Neuronal stem cell (in vitro differentiated cells): ENCODE results near the gene FTSJ3.
"Not testable (repeated sequence)": the region's sequence is repeated elsewhere in the genome, so short reads cannot be mapped to it uniquely, and the experiment has no call there.

Experiments
- DNase-seq: peaks from one replicate; pipeline ENCODE4 v3.0.0-alpha.2; 2013; ENCODE audit warnings: low spot score
- H2AFZ ChIP-seq: one replicate; pipeline ENCODE4 v1.6.1; 2013; ENCODE audit warnings: mild to moderate bottlenecking, low read length, inconsistent platforms
- H2AK5ac ChIP-seq: 2 replicates; pipeline ENCODE4 v1.6.1; 2013; ENCODE audit warnings: low read depth, mild to moderate bottlenecking, inconsistent platforms, low read length, moderate library complexity, mixed read lengths
- H2BK120ac ChIP-seq: 2 replicates; pipeline ENCODE4 v1.6.1; 2013; ENCODE audit warnings: low read depth, mild to moderate bottlenecking, inconsistent platforms, low read length, moderate library complexity, mixed read lengths
- H2BK12ac ChIP-seq: one replicate; pipeline ENCODE4 v1.6.1; 2013; ENCODE audit warnings: low read length, inconsistent platforms
- H2BK15ac ChIP-seq: 2 replicates; pipeline ENCODE4 v1.6.1; 2013; ENCODE audit warnings: mild to moderate bottlenecking, low read length, inconsistent platforms, mixed read lengths
- H2BK5ac ChIP-seq: one replicate; pipeline ENCODE4 v1.6.1; 2013; ENCODE audit warnings: inconsistent platforms, mild to moderate bottlenecking, low read length, moderate library complexity
- H3K14ac ChIP-seq: one replicate; pipeline ENCODE4 v1.6.1; 2013; ENCODE audit warnings: low read length, inconsistent platforms
- H3K18ac ChIP-seq: 2 replicates; pipeline ENCODE4 v1.6.1; 2013; ENCODE audit warnings: low read length, inconsistent platforms
- H3K23ac ChIP-seq: 2 replicates; pipeline ENCODE4 v1.6.1; 2013; ENCODE audit warnings: low read depth, mild to moderate bottlenecking, mixed read lengths, low read length, inconsistent platforms; ENCODE audit not compliant: poor library complexity
- H3K27ac ChIP-seq: replicated peaks from 3 replicates; pipeline ENCODE4 v1.5.1; 2013; ENCODE audit warnings: low read length, inconsistent platforms
- H3K27me3 ChIP-seq, 3 experiments: 2 replicates each; pipeline ENCODE4 v1.6.1; 2013; ENCODE audit warnings: low read length in 3 of 3, mild to moderate bottlenecking in 2 of 3, inconsistent platforms in 1 of 3, low read depth in 1 of 3, mixed read lengths in 1 of 3, moderate library complexity in 1 of 3; ENCODE audit not compliant: control insufficient read depth in 3 of 3, insufficient read depth in 3 of 3
- H3K36me3 ChIP-seq, 2 donors: replicated peaks in 1 of 2; 2 replicates each; pipeline ENCODE4 v1.6.1; 2013; ENCODE audit warnings: low read length in 2 of 2; ENCODE audit not compliant: control insufficient read depth in 2 of 2, insufficient read depth in 2 of 2
- H3K4ac ChIP-seq: 2 replicates; pipeline ENCODE4 v1.6.1; 2013; ENCODE audit warnings: inconsistent platforms, mild to moderate bottlenecking, low read length, moderate library complexity
- H3K4me1 ChIP-seq, 2 donors: 1 replicate in 1 of 2; 2 replicates in 1 of 2; pipeline ENCODE4 v1.6.1; 2013; ENCODE audit warnings: low read length in 2 of 2, low read depth in 1 of 2; ENCODE audit not compliant: control insufficient read depth in 2 of 2, insufficient read depth in 1 of 2
- H3K4me2 ChIP-seq: one replicate; pipeline ENCODE4 v1.6.1; 2013; ENCODE audit warnings: mild to moderate bottlenecking, low read length, inconsistent platforms; ENCODE audit not compliant: insufficient read depth, poor library complexity, severe bottlenecking
- H3K4me3 ChIP-seq, 2 donors: 2 replicates each; pipeline ENCODE4 v1.5.1; 2013; ENCODE audit warnings: low read length in 2 of 2, mild to moderate bottlenecking in 2 of 2, inconsistent platforms in 1 of 2, moderate library complexity in 1 of 2
- H3K79me1 ChIP-seq: one replicate; pipeline ENCODE4 v1.6.1; 2013; ENCODE audit warnings: low read depth, mild to moderate bottlenecking, inconsistent platforms, low read length, moderate library complexity
- H3K9ac ChIP-seq: one replicate; pipeline ENCODE4 v1.6.1; 2013; ENCODE audit warnings: mild to moderate bottlenecking, low read depth, low read length, inconsistent platforms; ENCODE audit not compliant: poor library complexity
- H3K9me3 ChIP-seq, 2 donors: replicated peaks in 1 of 2; 2 replicates each; pipeline versions ENCODE3 to v1.6.1; 2013; ENCODE audit warnings: low read length in 2 of 2, mild to moderate bottlenecking in 2 of 2, inconsistent platforms in 1 of 2, low read depth in 1 of 2, mixed read lengths in 1 of 2, moderate library complexity in 1 of 2; ENCODE audit not compliant: control insufficient read depth in 2 of 2, insufficient read depth in 1 of 2
- H4K8ac ChIP-seq: one replicate; pipeline ENCODE4 v1.6.1; 2013; ENCODE audit warnings: low read depth, mild to moderate bottlenecking, inconsistent platforms, low read length, moderate library complexity
- H4K91ac ChIP-seq: one replicate; pipeline ENCODE4 v1.6.1; 2013; ENCODE audit warnings: low read length, low read depth, mild to moderate bottlenecking, inconsistent platforms; ENCODE audit not compliant: poor library complexity
- WGBS, 2 donors: extraction: QIAGEN DNeasy Blood & Tissue Kit; methylation state at CpG; one replicate each; pipeline ENCODE4 v1.1.7; 2013; ENCODE audit warnings: missing lambda C conversion rate in 2 of 2, mixed read lengths in 1 of 2; ENCODE audit not compliant: insufficient read length in 2 of 2, insufficient replicate concordance in 1 of 2; ENCODE audit errors: extremely low coverage in 2 of 2; 5-methylcytosine and 5-hydroxymethylcytosine counted together

The FTSJ3 gene

GRCh38 chr17:63796375-63796774 is 31.1 kb downstream of the FTSJ3 start:
- H2BK120ac ChIP-seq, H3K27ac ChIP-seq, H3K4me1 ChIP-seq, H3K23ac ChIP-seq, H4K8ac ChIP-seq, H3K4me2 ChIP-seq, H3K18ac ChIP-seq, H2BK12ac ChIP-seq, H2AK5ac ChIP-seq, H2AFZ ChIP-seq, H3K14ac ChIP-seq, H3K79me1 ChIP-seq, H3K9ac ChIP-seq, H4K91ac ChIP-seq, H2BK5ac ChIP-seq, H3K4ac ChIP-seq, H3K4me3 ChIP-seq, DNase-seq, H3K27me3 ChIP-seq, H3K9me3 ChIP-seq, H2BK15ac ChIP-seq: not testable (repeated sequence)
- H3K36me3 ChIP-seq: peaks cover 34 to 99% of the 10 kb centered on the region in 2 donors
- no CpG with 5 or more reads among the region's 10 CpGs for WGBS, 2 donors

GRCh38 chr17:63792055-63792729 is 35.3 kb downstream of the FTSJ3 start:
- Histone ChIP-seq H3K18ac (no peak overlapping the region), H3K4me3 (no peak overlapping the region), H3K27me3 (no peaks in the 10 kb centered on the region), H4K91ac (no peak overlapping the region), H3K79me1 (peaks cover 2% of the 10 kb centered on the region), H2AFZ (no peak overlapping the region), H3K27ac (no peak overlapping the region), H3K4me2 (no peak overlapping the region), H3K14ac (no peak overlapping the region), H3K4me1 (no peaks in the 10 kb centered on the region), H2BK15ac (no peak overlapping the region), H3K9me3 (no peaks in the 10 kb centered on the region), H3K4ac (no peak overlapping the region), H3K9ac (no peak overlapping the region), H2BK120ac (no peak overlapping the region), H2BK12ac (no peak overlapping the region), H3K36me3 (peaks cover 28 to 99% of the 10 kb centered on the region in 2 donors), H2AK5ac (no peak overlapping the region), H2BK5ac (no peak overlapping the region), H3K23ac (no peak overlapping the region), H4K8ac (no peak overlapping the region)
- WGBS, 2 donors: no CpG with 5 or more reads among the region's 3 CpGs
- DNase-seq: no peak

DNA sequence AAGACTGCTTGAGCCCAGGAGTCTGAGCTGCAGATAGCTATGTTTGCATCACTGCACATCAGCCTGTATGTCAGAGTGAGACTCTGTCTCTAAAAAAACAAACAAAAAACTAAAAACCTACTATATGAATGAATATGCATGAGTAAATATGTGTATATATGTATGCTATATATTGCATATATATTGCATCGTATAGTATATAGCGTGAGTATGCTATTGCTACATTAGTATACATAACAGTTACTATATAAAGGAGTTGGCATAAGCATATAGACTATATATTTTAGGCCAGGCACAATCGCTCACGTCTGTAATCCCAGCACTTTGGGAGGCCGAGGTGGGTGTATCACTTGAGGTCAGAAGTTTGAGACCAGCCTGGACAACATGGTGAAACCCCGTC is 37.4 kb downstream of the FTSJ3 start:
- H2BK15ac ChIP-seq: no peak overlapping the region
- H4K91ac ChIP-seq: no peak overlapping the region
- H2BK5ac ChIP-seq: no peak overlapping the region
- no peak overlapping the region for H2AK5ac ChIP-seq
- no peak overlapping the region for H3K14ac ChIP-seq
- no peak overlapping the region for H3K23ac ChIP-seq
- no peaks in the 10 kb centered on the region for H3K9me3 ChIP-seq
- H3K9ac ChIP-seq: no peak overlapping the region
- no peak overlapping the region for H3K27ac ChIP-seq
- no peak for DNase-seq
- no peak overlapping the region for H2BK12ac ChIP-seq
- H3K4me3 ChIP-seq: no peak overlapping the region
- peaks cover 26 to 99% of the 10 kb centered on the region in 2 donors for H3K36me3 ChIP-seq
- no peaks in the 10 kb centered on the region for H3K4me1 ChIP-seq
- H4K8ac ChIP-seq: no peak overlapping the region
- H3K79me1 ChIP-seq: peaks cover 2% of the 10 kb centered on the region
- WGBS, 2 donors: no CpG with 5 or more reads among the region's 6 CpGs
- no peak overlapping the region for H2AFZ ChIP-seq
- H3K4ac ChIP-seq: no peak overlapping the region
- no peak overlapping the region for H3K18ac ChIP-seq
- H3K27me3 ChIP-seq: no peaks in the 10 kb centered on the region
- H3K4me2 ChIP-seq: no peak overlapping the region
- no peak overlapping the region for H2BK120ac ChIP-seq

- H4K91ac ChIP-seq: no peak overlapping the region
- no peak overlapping the region for H3K23ac ChIP-seq
- no peak overlapping the region for H2BK15ac ChIP-seq
- no peak overlapping the region for H4K8ac ChIP-seq
- H3K4me2 ChIP-seq: no peak overlapping the region
- DNase-seq: no peak
- peaks cover 2% of the 10 kb centered on the region for H3K79me1 ChIP-seq
- H3K14ac ChIP-seq: no peak overlapping the region
- no peak overlapping the region for H3K9ac ChIP-seq
- no peak overlapping the region for H3K4ac ChIP-seq
- WGBS, 2 donors: no CpG with 5 or more reads among the region's 13 CpGs
- H2BK12ac ChIP-seq: no peak overlapping the region
- H3K4me3 ChIP-seq: no peak overlapping the region
- no peak overlapping the region for H2BK5ac ChIP-seq
- no peak overlapping the region for H2AFZ ChIP-seq
- no peaks in the 10 kb centered on the region for H3K4me1 ChIP-seq
- no peak overlapping the region for H2AK5ac ChIP-seq
- H3K36me3 ChIP-seq: peaks cover 16 to 100% of the 10 kb centered on the region in 2 donors
- no peak overlapping the region for H3K27ac ChIP-seq
- H3K27me3 ChIP-seq: no peaks in the 10 kb centered on the region
- no peaks in the 10 kb centered on the region for H3K9me3 ChIP-seq
- H2BK120ac ChIP-seq: no peak overlapping the region
- H3K18ac ChIP-seq: no peak overlapping the region
Observed at GRCh38 chr17:63786971-63787711, 40.3 kb downstream of the FTSJ3 start.
